ENCODE results near the gene STK31.
"Not testable (repeated sequence)": the region's sequence is repeated elsewhere in the genome, so short reads cannot be mapped to it uniquely, and the experiment has no call there.

Gene STK31

GRCh38 chr7:23767514-23767913 is 57.5 kb downstream of the STK31 start:
- H3K4me2 ChIP-seq (ENCODE audit: low read length) = no peak overlapping the region
- no peak overlapping the region for H3K9ac ChIP-seq (ENCODE audit: low read length)
- H3K36me3 ChIP-seq (ENCODE audit: control insufficient read depth, insufficient read depth, low read length) = no peaks in the 10 kb centered on the region
- no peaks in the 10 kb centered on the region for H3K79me2 ChIP-seq (ENCODE audit: control insufficient read depth, insufficient read depth, low read length)
- no peak overlapping the region for H3K56ac ChIP-seq (ENCODE audit: low read length)
- no peak overlapping the region for H4K8ac ChIP-seq (ENCODE audit: low read depth, low read length)
- H3K79me1 ChIP-seq (ENCODE audit: low read length) = no peaks in the 10 kb centered on the region
- H3K4me3 ChIP-seq (ENCODE audit: low read length) = no peak overlapping the region
- no peak overlapping the region for H2BK5ac ChIP-seq (ENCODE audit: low read length)
- H2AK5ac ChIP-seq (ENCODE audit: low read length) = no peak overlapping the region
- no peak overlapping the region for H3K23ac ChIP-seq (ENCODE audit: low read length)
- no peak for DNase-seq
- H3K18ac ChIP-seq (ENCODE audit: low read length) = no peak overlapping the region
- no peak overlapping the region for H2BK120ac ChIP-seq (ENCODE audit: low read depth, low read length)
- no peak overlapping the region for H3K27ac ChIP-seq (ENCODE audit: low read depth, low read length)
- no peak overlapping the region for H3K4ac ChIP-seq (ENCODE audit: low read depth, low read length)
- H3K4me1 ChIP-seq (ENCODE audit: control insufficient read depth, low read depth, low read length) = no peaks in the 10 kb centered on the region
- no peak overlapping the region for H2BK15ac ChIP-seq (replicated peaks; ENCODE audit: low read depth)
- H3K27me3 ChIP-seq (ENCODE audit: insufficient read depth, low read length, poor library complexity) = no peaks in the 10 kb centered on the region
- no peak overlapping the region for H4K5ac ChIP-seq (ENCODE audit: low read length)

DNA sequence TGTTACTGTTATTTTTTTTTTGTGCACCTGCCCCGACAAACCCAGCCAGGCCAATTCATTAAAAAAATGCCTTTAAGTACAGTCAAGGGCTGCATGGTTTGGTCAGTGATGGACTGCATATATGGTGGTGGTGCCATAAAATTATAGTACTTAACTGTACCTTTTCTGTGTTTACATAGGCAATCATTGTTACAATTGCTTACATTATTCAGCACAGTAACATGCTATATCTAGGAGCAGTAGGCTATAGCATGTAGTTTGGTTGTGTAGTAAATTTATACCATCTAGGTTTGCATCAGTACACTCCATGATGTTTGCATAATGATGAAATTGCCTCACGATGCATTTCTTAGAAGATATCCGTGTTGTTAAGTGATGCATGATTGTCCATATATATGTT is 58.0 kb downstream of the STK31 start:
- Histone ChIP-seq H3K4me3 (ENCODE audit: low read length) (no peak overlapping the region), H3K27ac (ENCODE audit: low read depth, low read length) (no peak overlapping the region), H3K79me1 (ENCODE audit: low read length) (no peaks in the 10 kb centered on the region), H3K23ac (ENCODE audit: low read length) (no peak overlapping the region), H3K4ac (ENCODE audit: low read depth, low read length) (no peak overlapping the region), H3K4me1 (ENCODE audit: control insufficient read depth, low read depth, low read length) (no peaks in the 10 kb centered on the region), H2BK120ac (ENCODE audit: low read depth, low read length) (no peak overlapping the region), H4K5ac (ENCODE audit: low read length) (no peak overlapping the region), H3K79me2 (ENCODE audit: control insufficient read depth, insufficient read depth, low read length) (no peaks in the 10 kb centered on the region), H4K8ac (ENCODE audit: low read depth, low read length) (no peak overlapping the region), H3K36me3 (ENCODE audit: control insufficient read depth, insufficient read depth, low read length) (no peaks in the 10 kb centered on the region), H2BK15ac (replicated peaks; ENCODE audit: low read depth) (no peak overlapping the region), H3K4me2 (ENCODE audit: low read length) (no peak overlapping the region), H3K18ac (ENCODE audit: low read length) (no peak overlapping the region), H2AK5ac (ENCODE audit: low read length) (no peak overlapping the region), H3K56ac (ENCODE audit: low read length) (no peak overlapping the region), H3K9ac (ENCODE audit: low read length) (no peak overlapping the region), H3K27me3 (ENCODE audit: insufficient read depth, low read length, poor library complexity) (no peaks in the 10 kb centered on the region), H2BK5ac (ENCODE audit: low read length) (no peak overlapping the region)
- 100% methylated on average over 1 of the region's 3 CpGs for whole genome bisulfite sequencing (ENCODE audit: extremely low coverage, insufficient coverage, low lambda C conversion rate)
- no peak for DNase-seq

GRCh38 chr7:23779185-23779800 is 69.3 kb downstream of the STK31 start:
- not testable (repeated sequence) for H3K4ac ChIP-seq (ENCODE audit: low read depth, low read length); H3K4me2 ChIP-seq (ENCODE audit: low read length); H3K18ac ChIP-seq (ENCODE audit: low read length); DNase-seq; H3K4me3 ChIP-seq (ENCODE audit: low read length); H2BK15ac ChIP-seq (replicated peaks; ENCODE audit: low read depth); H3K27ac ChIP-seq (ENCODE audit: low read depth, low read length); H3K56ac ChIP-seq (ENCODE audit: low read length); H3K27me3 ChIP-seq (ENCODE audit: insufficient read depth, low read length, poor library complexity); H3K23ac ChIP-seq (ENCODE audit: low read length); H3K36me3 ChIP-seq (ENCODE audit: control insufficient read depth, insufficient read depth, low read length); H2BK120ac ChIP-seq (ENCODE audit: low read depth, low read length); H2AK5ac ChIP-seq (ENCODE audit: low read length); H4K5ac ChIP-seq (ENCODE audit: low read length); H2BK5ac ChIP-seq (ENCODE audit: low read length); H3K4me1 ChIP-seq (ENCODE audit: control insufficient read depth, low read depth, low read length); H3K9ac ChIP-seq (ENCODE audit: low read length); H4K8ac ChIP-seq (ENCODE audit: low read depth, low read length); H3K79me1 ChIP-seq (ENCODE audit: low read length); H3K79me2 ChIP-seq (ENCODE audit: control insufficient read depth, insufficient read depth, low read length)
- WGBS (ENCODE audit: extremely low coverage, insufficient coverage, low lambda C conversion rate) = no CpG with 5 or more reads among the region's 7 CpGs

GRCh38 chr7:23783115-23783514 is 73.1 kb downstream of the STK31 start:
- no CpG with 5 or more reads among the region's 5 CpGs for WGBS (ENCODE audit: extremely low coverage, insufficient coverage, low lambda C conversion rate)
- Histone ChIP-seq H3K79me1 (ENCODE audit: low read length) (no peaks in the 10 kb centered on the region), H3K27ac (ENCODE audit: low read depth, low read length) (no peak overlapping the region)

DNA sequence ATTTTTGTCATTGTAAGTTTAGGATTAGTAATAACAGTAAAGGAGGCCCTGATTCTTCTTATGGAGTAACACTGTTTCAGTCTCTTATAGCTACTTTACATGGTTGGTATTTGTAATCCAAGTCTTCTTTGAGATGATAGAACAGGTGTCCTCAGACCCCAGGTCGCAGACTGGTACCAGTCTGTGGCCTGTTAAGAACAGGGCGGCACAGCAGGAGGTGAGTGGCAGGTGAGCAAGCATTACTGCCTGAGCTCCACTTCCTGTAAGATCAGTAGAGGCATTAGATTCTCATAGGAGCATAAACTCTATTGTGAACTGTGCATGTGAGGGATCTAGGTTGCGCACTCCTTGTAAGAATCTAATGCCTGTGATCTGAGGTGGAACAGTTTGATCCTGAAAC is 77.3 kb downstream of the STK31 start:
- no peak overlapping the region for H3K27ac ChIP-seq (ENCODE audit: low read depth, low read length)
- no peak for DNase-seq
- no peaks in the 10 kb centered on the region for H3K79me2 ChIP-seq (ENCODE audit: control insufficient read depth, insufficient read depth, low read length)
- H4K8ac ChIP-seq (ENCODE audit: low read depth, low read length) = no peak overlapping the region
- H3K27me3 ChIP-seq (ENCODE audit: insufficient read depth, low read length, poor library complexity) = no peaks in the 10 kb centered on the region
- no peak overlapping the region for H3K18ac ChIP-seq (ENCODE audit: low read length)
- H2BK5ac ChIP-seq (ENCODE audit: low read length) = no peak overlapping the region
- no peak overlapping the region for H4K5ac ChIP-seq (ENCODE audit: low read length)
- no peaks in the 10 kb centered on the region for H3K79me1 ChIP-seq (ENCODE audit: low read length)
- no peak overlapping the region for H3K9ac ChIP-seq (ENCODE audit: low read length)
- no CpG with 5 or more reads among the region's 3 CpGs for WGBS (ENCODE audit: extremely low coverage, insufficient coverage, low lambda C conversion rate)
- no peak overlapping the region for H3K4me2 ChIP-seq (ENCODE audit: low read length)
- H3K4me3 ChIP-seq (ENCODE audit: low read length) = no peak overlapping the region
- H3K23ac ChIP-seq (ENCODE audit: low read length) = no peak overlapping the region
- no peak overlapping the region for H2BK15ac ChIP-seq (replicated peaks; ENCODE audit: low read depth)
- no peak overlapping the region for H3K4ac ChIP-seq (ENCODE audit: low read depth, low read length)
- no peak overlapping the region for H2BK120ac ChIP-seq (ENCODE audit: low read depth, low read length)
- no peaks in the 10 kb centered on the region for H3K4me1 ChIP-seq (ENCODE audit: control insufficient read depth, low read depth, low read length)
- H2AK5ac ChIP-seq (ENCODE audit: low read length) = no peak overlapping the region
- H3K56ac ChIP-seq (ENCODE audit: low read length) = no peak overlapping the region
- H3K36me3 ChIP-seq (ENCODE audit: control insufficient read depth, insufficient read depth, low read length) = no peaks in the 10 kb centered on the region

More at GRCh38 chr7:23783115-23783514, 73.1 kb downstream of the STK31 start:
- no peaks in the 10 kb centered on the region for H3K4me1 ChIP-seq (ENCODE audit: control insufficient read depth, low read depth, low read length)
- H2BK15ac ChIP-seq (replicated peaks; ENCODE audit: low read depth) = no peak overlapping the region
- H4K5ac ChIP-seq (ENCODE audit: low read length) = no peak overlapping the region
- no peak overlapping the region for H2AK5ac ChIP-seq (ENCODE audit: low read length)
- no peak overlapping the region for H3K4me2 ChIP-seq (ENCODE audit: low read length)
- no peak overlapping the region for H3K4me3 ChIP-seq (ENCODE audit: low read length)
- no peak overlapping the region for H2BK120ac ChIP-seq (ENCODE audit: low read depth, low read length)
- no peak overlapping the region for H3K4ac ChIP-seq (ENCODE audit: low read depth, low read length)
- no peak overlapping the region for H3K23ac ChIP-seq (ENCODE audit: low read length)
- H3K79me2 ChIP-seq (ENCODE audit: control insufficient read depth, insufficient read depth, low read length) = no peaks in the 10 kb centered on the region
- H3K56ac ChIP-seq (ENCODE audit: low read length) = no peak overlapping the region
- no peak overlapping the region for H2BK5ac ChIP-seq (ENCODE audit: low read length)
- no peak overlapping the region for H3K9ac ChIP-seq (ENCODE audit: low read length)
- no peak overlapping the region for H3K18ac ChIP-seq (ENCODE audit: low read length)
- no peaks in the 10 kb centered on the region for H3K27me3 ChIP-seq (ENCODE audit: insufficient read depth, low read length, poor library complexity)
- no peak overlapping the region for H4K8ac ChIP-seq (ENCODE audit: low read depth, low read length)
- H3K36me3 ChIP-seq (ENCODE audit: control insufficient read depth, insufficient read depth, low read length) = no peaks in the 10 kb centered on the region
- no peak for DNase-seq

DNA sequence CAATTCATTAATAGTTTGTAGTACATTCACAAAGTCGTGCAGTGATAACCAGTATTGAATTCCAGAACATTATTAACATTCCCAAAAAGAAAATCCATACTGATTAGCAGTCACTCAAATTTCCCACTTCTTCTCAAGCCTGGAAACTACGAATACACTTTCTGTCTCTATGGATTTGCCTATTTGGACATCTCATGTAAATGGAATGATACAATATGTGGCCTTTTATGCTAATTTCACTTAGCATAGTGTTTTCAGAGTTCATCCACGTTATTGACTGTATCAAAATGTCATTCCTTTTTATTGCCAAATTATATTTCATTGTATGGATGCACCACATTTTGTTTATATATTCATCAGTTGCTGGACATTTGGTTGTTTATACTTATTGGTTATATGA is 78.8 kb downstream of the STK31 start:
- Histone ChIP-seq H2BK5ac (ENCODE audit: low read length) (no peak overlapping the region), H3K4me3 (ENCODE audit: low read length) (no peak overlapping the region), H3K4me1 (ENCODE audit: control insufficient read depth, low read depth, low read length) (no peaks in the 10 kb centered on the region), H2AK5ac (ENCODE audit: low read length) (no peak overlapping the region), H3K27me3 (ENCODE audit: insufficient read depth, low read length, poor library complexity) (no peaks in the 10 kb centered on the region), H3K79me2 (ENCODE audit: control insufficient read depth, insufficient read depth, low read length) (no peaks in the 10 kb centered on the region), H3K79me1 (ENCODE audit: low read length) (no peaks in the 10 kb centered on the region), H3K23ac (ENCODE audit: low read length) (no peak overlapping the region), H3K18ac (ENCODE audit: low read length) (no peak overlapping the region), H3K56ac (ENCODE audit: low read length) (no peak overlapping the region), H3K4ac (ENCODE audit: low read depth, low read length) (no peak overlapping the region), H3K36me3 (ENCODE audit: control insufficient read depth, insufficient read depth, low read length) (no peaks in the 10 kb centered on the region), H4K8ac (ENCODE audit: low read depth, low read length) (no peak overlapping the region), H2BK15ac (replicated peaks; ENCODE audit: low read depth) (no peak overlapping the region), H2BK120ac (ENCODE audit: low read depth, low read length) (no peak overlapping the region), H3K4me2 (ENCODE audit: low read length) (no peak overlapping the region), H3K27ac (ENCODE audit: low read depth, low read length) (no peak overlapping the region), H3K9ac (ENCODE audit: low read length) (no peak overlapping the region), H4K5ac (ENCODE audit: low read length) (no peak overlapping the region)
- DNase-seq = no peak
- WGBS (ENCODE audit: extremely low coverage, insufficient coverage, low lambda C conversion rate) = no CpG with 5 or more reads among the region's 3 CpGs
